Adrenal gland (tissue), 12 donors: Measurements from ENCODE around the gene CTNND2. TPM values are rescaled to one million over a fixed set of nuclear protein-coding genes. Genes with fewer than 3 reads are reported as not detected.

Experiments
- DNase-seq, 7 donors: peaks; one replicate each; pipeline ENCODE4 v3.0.0-alpha.2; 2019 to 2020
- H3K27ac ChIP-seq, 5 donors: fragments of 200-600 bp; sonication (generic) in 4 of 5; 1 replicate in 3 of 5; 2 replicates in 2 of 5; pipeline versions ENCODE4 v1.5.1 to v1.8.0; 2016 to 2020; ENCODE audit warnings: mild to moderate bottlenecking in 1 of 5
- H3K27me3 ChIP-seq: fragments of 200-600 bp; 2 replicates; pipeline ENCODE4 v1.8.0; 2021
- H3K36me3 ChIP-seq, 2 donors: fragments of 200-600 bp; replicated peaks in 1 of 2; 1 replicate in 1 of 2; 2 replicates in 1 of 2; pipeline versions ENCODE4 v1.5.1 to v1.8.0; 2018 to 2022
- H3K4me1 ChIP-seq, 2 donors: fragments of 200-600 bp; replicated peaks in 1 of 2; 1 replicate in 1 of 2; 2 replicates in 1 of 2; pipeline versions ENCODE4 v1.5.1 to v1.8.0; 2018 to 2021
- H3K4me3 ChIP-seq, 4 donors: fragments of 200-600 bp; sonication (generic) in 3 of 4; one replicate each; pipeline ENCODE4 v1.5.1; 2016 to 2018
- H3K9me3 ChIP-seq, 3 donors: fragments of 200-600 bp; sonication (generic) in 1 of 3; replicated peaks in 1 of 3; 1 replicate in 2 of 3; 2 replicates in 1 of 3; pipeline versions ENCODE4 v1.5.1 to v1.8.0; 2016 to 2021
- CTCF ChIP-seq, 6 experiments: fragments of 450-650 bp in 4 of 6; fragments of 200-600 bp in 2 of 6; sonication (generic) in 1 of 6; IDR thresholded peaks; 1 replicate in 5 of 6; 2 replicates in 1 of 6; pipeline versions ENCODE4 v1.5.1 to v1.8.0; 2016 to 2021; ENCODE audit warnings: antibody characterized with exemption in 6 of 6, mild to moderate bottlenecking in 2 of 6, moderate library complexity in 1 of 6
- POLR2A ChIP-seq, 2 donors: fragments of 450-650 bp; IDR thresholded peaks; one replicate each; pipeline ENCODE4 v1.6.1; 2017; ENCODE audit warnings: antibody characterized with exemption in 2 of 2, mild to moderate bottlenecking in 2 of 2, moderate library complexity in 1 of 2
- WGBS, 4 donors: extraction: QIAGEN DNeasy Blood & Tissue Kit in 2 of 4; methylation state at CpG; one replicate each; pipeline versions ENCODE4 v1.1.5 to v1.1.7; 2013 to 2017; 5-methylcytosine and 5-hydroxymethylcytosine counted together
- intact Hi-C, 2 donors: fragments of 100-400 bp; cut with DNase I; formaldehyde crosslinking; loops; one replicate each; pipeline versions ENCODE4 v1.14.1 to v1.15.0; 2022 to 2023
- polyA plus RNA-seq, 3 donors: library from polyadenylated mRNA; stranded (reverse); fragments of 200-250 nt in 2 of 3; fragments of 350-450 nt in 1 of 3; fragmentation: Illumina TruSeq in 1 of 3; extraction: RNeasy Lipid Tissue Mini Kit (QIAGEN cat#74804) in 1 of 3; gene quantifications; one replicate each; pipeline ENCODE4 v1.2.3, GENCODE V29; 2013 to 2014
- total RNA-seq, 9 donors: library from RNA; depleted of rRNA in 4 of 9; stranded (reverse); fragments of >200 nt in 4 of 9; fragments of 120-200 nt in 1 of 9; fragmentation: NEBNext Ultra II Directional in 1 of 9; extraction: Animal tissue kit (Norgen Biotek cat#: 25700) in 1 of 9; gene quantifications; one replicate each; pipeline versions ENCODE4 v1.1.0 to v1.2.4, GENCODE V29; 2013 to 2023
- donor health status: healthy with polysubstance abuse.
- donor health status: Bipolar disorder and iron deficiency.
- donor health status: DM: yes; HTN: yes; CAD: no.
- donor health status: DM: no; HTN: no; CAD: no.
- donor health status: DM: no; HTN: no; CAD: no.
- donor health status: DM: yes; HTN: yes; CAD: no.

Gene CTNND2
- total and polyA plus RNA-seq, 12 donors: 0.34 to 4.2 (median 1.1) TPM; not detected in 1

GRCh38 chr5:11785771-11786352, 118.4 kb downstream of the CTNND2 start:
- Histone ChIP-seq H3K27ac (no peak overlapping the region), H3K36me3 (no peaks in the 10 kb centered on the region), H3K4me3 (no peak overlapping the region), H3K9me3 (peaks cover 0 to 3% (median 0%) of the 10 kb centered on the region in 3 donors), H3K27me3 (no peaks in the 10 kb centered on the region), H3K4me1 (no peaks in the 10 kb centered on the region)
- 82 to 90% (median 84%) methylated on average over 5 to 6 of the region's 6 CpGs for WGBS, 4 donors
- peak in 1 of 7 donors; percentile 52 for DNase-seq
- intact Hi-C loops: no loop called here
- TF ChIP-seq POLR2A (IDR thresholded peaks at IDR 0.05) (no peak), CTCF (IDR thresholded peaks at IDR 0.05) (no peak)

GRCh38 chr5:11780641-11781345, 123.5 kb downstream of the CTNND2 start:
- DNase-seq: no peak
- TF ChIP-seq POLR2A (IDR thresholded peaks at IDR 0.05) (no peak), CTCF (IDR thresholded peaks at IDR 0.05) (no peak)
- WGBS, 4 donors: 73 to 77% (median 76%) methylated on average over 4 of the region's 4 CpGs
- Histone ChIP-seq H3K36me3 (no peaks in the 10 kb centered on the region), H3K4me1 (no peaks in the 10 kb centered on the region), H3K27me3 (no peaks in the 10 kb centered on the region), H3K4me3 (no peak overlapping the region), H3K9me3 (peaks cover 0 to 3% (median 0%) of the 10 kb centered on the region in 3 donors), H3K27ac (no peak overlapping the region)
- intact Hi-C loops: no loop called here

- Histone ChIP-seq H3K4me1 (no peaks in the 10 kb centered on the region), H3K9me3 (no peaks in the 10 kb centered on the region), H3K27ac (no peak overlapping the region), H3K4me3 (no peak overlapping the region), H3K36me3 (no peaks in the 10 kb centered on the region), H3K27me3 (no peaks in the 10 kb centered on the region)
- TF ChIP-seq CTCF (IDR thresholded peaks at IDR 0.05) (no peak), POLR2A (IDR thresholded peaks at IDR 0.05) (no peak)
- intact Hi-C loops: no loop called here
- no peak for DNase-seq
- 35 to 45% (median 40%) methylated on average over 2 of the region's 2 CpGs for WGBS, 4 donors
Observed at GRCh38 chr5:11777096-11777495, 127.2 kb downstream of the CTNND2 start.

- DNase-seq: no peak
- Histone ChIP-seq H3K36me3 (no peaks in the 10 kb centered on the region), H3K4me3 (no peak overlapping the region), H3K27me3 (no peaks in the 10 kb centered on the region), H3K4me1 (no peaks in the 10 kb centered on the region), H3K9me3 (no peaks in the 10 kb centered on the region), H3K27ac (no peak overlapping the region)
- TF ChIP-seq POLR2A (IDR thresholded peaks at IDR 0.05) (no peak), CTCF (IDR thresholded peaks at IDR 0.05) (no peak)
- intact Hi-C loops: no loop called here
- WGBS, 4 donors: 56 to 75% (median 65%) methylated on average over 2 of the region's 2 CpGs
Observed at GRCh38 chr5:11770310-11770709, 133.9 kb downstream of the CTNND2 start.
